Measurements from ENCODE around the gene BCL7A. TPM values are rescaled to one million over a fixed set of nuclear protein-coding genes. Genes with fewer than 3 reads are reported as not detected.

The BCL7A gene
- total RNA-seq, 4 donors from 2014 or later, result 2.8 to 4.9 (median 3.4) TPM

GRCh38 chr12:121990692-121991603, 30.7 kb upstream of the BCL7A start:
- ATAC-seq (ENCODE audit: low FRiP score), result no peak
- TF ChIP-seq, protein P1, sequence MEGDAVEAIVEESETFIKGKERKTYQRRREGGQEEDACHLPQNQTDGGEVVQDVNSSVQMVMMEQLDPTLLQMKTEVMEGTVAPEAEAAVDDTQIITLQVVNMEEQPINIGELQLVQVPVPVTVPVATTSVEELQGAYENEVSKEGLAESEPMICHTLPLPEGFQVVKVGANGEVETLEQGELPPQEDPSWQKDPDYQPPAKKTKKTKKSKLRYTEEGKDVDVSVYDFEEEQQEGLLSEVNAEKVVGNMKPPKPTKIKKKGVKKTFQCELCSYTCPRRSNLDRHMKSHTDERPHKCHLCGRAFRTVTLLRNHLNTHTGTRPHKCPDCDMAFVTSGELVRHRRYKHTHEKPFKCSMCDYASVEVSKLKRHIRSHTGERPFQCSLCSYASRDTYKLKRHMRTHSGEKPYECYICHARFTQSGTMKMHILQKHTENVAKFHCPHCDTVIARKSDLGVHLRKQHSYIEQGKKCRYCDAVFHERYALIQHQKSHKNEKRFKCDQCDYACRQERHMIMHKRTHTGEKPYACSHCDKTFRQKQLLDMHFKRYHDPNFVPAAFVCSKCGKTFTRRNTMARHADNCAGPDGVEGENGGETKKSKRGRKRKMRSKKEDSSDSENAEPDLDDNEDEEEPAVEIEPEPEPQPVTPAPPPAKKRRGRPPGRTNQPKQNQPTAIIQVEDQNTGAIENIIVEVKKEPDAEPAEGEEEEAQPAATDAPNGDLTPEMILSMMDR (IDR thresholded peaks at IDR 0.05), result no peak
- no peak for DNase-seq (ENCODE audit: low spot score)

DNA sequence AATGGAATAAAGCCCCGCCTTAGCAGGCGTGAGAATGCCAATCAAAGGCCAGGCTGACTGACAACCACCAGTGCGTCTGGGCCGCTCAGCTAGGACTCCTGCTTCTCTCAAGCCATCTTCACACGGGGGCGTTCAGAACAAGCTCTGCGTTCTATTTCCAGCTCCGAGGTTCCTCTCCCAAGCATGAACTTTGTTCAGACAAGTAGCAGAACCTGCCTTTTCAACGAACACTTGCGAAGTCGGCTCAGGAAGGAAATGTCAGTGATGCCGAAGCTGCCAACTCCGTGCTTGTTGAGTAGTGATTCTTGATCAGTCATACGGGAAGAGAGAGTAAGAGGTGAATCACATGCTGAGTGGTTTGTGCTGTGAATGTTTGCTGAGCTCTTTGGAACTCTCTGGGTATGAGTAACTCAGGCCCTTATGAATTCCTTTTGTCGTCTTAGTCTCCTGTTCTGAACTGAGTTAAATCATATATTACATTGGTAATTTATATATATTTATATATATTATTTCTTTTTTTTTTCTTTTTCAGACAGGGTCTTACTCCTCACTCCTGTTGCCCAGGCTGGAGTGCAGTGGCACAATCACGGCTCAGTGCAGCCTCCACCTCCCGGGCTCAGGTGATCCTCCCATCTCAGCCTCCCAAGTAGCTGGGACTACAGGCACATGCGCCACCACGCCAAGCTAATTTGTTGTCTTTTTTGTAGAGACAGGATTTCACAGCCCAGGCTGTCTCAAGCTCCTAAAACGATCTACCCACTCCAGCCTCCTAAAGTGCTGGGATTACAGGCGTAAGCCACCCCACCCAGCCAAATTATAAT, 29.4 kb upstream of the BCL7A start:
- DNase-seq (ENCODE audit: low spot score), result no peak
- ATAC-seq (ENCODE audit: low FRiP score), result no peak
- TF ChIP-seq, protein P1 (IDR thresholded peaks at IDR 0.05), result no peak

GRCh38 chr12:121996050-121996944, 25.4 kb upstream of the BCL7A start:
- ATAC-seq (ENCODE audit: low FRiP score) (no peak), DNase-seq (ENCODE audit: low spot score) (no peak)
- TF ChIP-seq, protein P1 (IDR thresholded peaks at IDR 0.05), result no peak

DNA sequence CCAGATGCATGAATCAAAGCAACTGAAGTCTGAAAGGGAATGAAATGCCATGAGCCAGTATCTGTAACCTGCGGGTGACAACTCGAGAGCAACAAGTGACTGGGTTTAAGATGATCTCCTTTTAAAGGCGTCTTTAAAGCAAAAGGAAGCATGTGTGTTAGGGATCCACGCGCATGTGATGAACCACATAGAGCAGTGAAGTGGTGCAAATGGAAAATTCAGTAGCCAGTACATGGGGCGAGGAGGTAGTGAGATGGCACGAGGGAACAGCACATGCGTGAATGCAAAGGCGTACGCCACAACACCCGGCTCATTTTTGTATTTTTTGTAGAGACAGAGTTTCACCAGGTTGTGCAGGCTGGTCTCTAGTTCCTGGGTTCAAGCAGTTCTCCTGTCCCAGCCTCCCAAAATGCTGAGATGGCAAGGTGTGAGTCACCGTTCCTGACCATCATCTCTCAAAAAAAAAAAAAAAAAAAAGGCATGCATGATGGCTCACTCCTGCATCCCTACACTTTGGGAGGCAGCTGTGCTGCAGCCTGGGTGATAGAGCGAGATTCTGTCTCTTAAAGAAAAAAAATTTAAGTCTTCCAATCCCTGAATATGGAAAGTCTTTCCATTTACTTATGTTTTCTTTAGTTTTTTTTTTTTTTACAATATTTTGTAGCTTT, 24.6 kb upstream of the BCL7A start:
- DNase-seq (ENCODE audit: low spot score) (no peak), ATAC-seq (ENCODE audit: low FRiP score) (no peak)
- TF ChIP-seq, protein P1 (IDR thresholded peaks at IDR 0.05), result no peak

DNA sequence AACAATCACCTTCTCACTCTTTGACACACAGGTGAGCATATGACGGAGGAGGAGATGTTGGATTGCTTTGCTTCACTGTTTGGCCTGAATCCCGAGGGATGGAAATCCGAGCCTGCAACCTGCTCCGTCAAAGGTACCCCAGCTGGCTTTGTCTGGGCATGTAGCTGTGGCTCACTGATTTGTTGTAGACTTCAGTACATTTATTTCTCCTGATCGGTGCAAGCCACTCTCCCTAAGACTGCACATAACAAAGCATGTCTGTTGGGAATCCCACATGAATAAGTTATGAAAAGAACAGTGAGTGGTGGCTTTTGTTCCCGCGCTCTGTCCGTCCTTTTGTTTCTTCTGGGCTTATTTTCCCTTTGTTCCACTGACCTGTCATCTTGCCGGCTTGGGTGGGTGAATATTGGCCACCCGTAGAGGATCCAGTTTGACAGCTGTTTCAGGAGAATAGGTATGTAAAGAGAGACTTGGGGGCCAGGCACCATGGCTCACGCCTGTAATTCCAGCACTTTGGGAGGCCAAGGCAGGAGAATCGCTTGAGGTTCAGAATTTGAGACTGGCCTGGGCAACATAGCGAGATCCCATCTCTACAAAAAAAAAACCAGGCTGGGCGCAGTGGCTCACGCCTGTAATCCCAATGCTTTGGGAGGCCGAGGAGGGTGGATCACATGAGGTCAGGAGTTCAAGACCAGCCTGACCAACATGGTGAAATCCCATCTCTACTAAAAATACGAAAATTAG, 20.0 kb upstream of the BCL7A start:
- DNase-seq (ENCODE audit: low spot score), result no peak
- no peak for ATAC-seq (ENCODE audit: low FRiP score)
- TF ChIP-seq, protein P1 (IDR thresholded peaks at IDR 0.05), result no peak

Measured in omental fat pad (tissue), 4 donors.